Left ventricle myocardium inferior (tissue), 1 donor: ENCODE data around the gene PLAAT1. TPM values are rescaled to one million over a fixed set of nuclear protein-coding genes. Genes with fewer than 3 reads are reported as not detected.

ENCODE experiments used
- DNase-seq: peaks from one replicate; pipeline ENCODE4 v3.0.0-alpha.2; 2020
- H3K27ac ChIP-seq: fragments of 200-600 bp; replicated peaks from 2 replicates; pipeline ENCODE4 v1.8.0; 2021
- H3K27me3 ChIP-seq: fragments of 200-600 bp; 2 replicates; pipeline ENCODE4 v1.8.0; 2021; ENCODE audit warnings: low read depth
- H3K36me3 ChIP-seq: fragments of 200-600 bp; 2 replicates; pipeline ENCODE4 v1.8.0; 2021
- H3K4me1 ChIP-seq: fragments of 200-600 bp; 2 replicates; pipeline ENCODE4 v1.8.0; 2021
- H3K4me3 ChIP-seq: fragments of 200-600 bp; 2 replicates; pipeline ENCODE4 v1.8.0; 2021; ENCODE audit warnings: mild to moderate bottlenecking, moderate library complexity
- H3K9me3 ChIP-seq: fragments of 200-600 bp; replicated peaks from 2 replicates; pipeline ENCODE4 v1.8.0; 2021
- CTCF ChIP-seq: fragments of 200-600 bp; IDR thresholded peaks from 2 replicates; pipeline ENCODE4 v1.8.0; 2021; ENCODE audit warnings: antibody characterized with exemption, mild to moderate bottlenecking, borderline replicate concordance
- intact Hi-C: fragments of 100-400 bp; cut with micrococcal nuclease; formaldehyde crosslinking; loops from one replicate; pipeline ENCODE4 v1.11.0; 2022
- total RNA-seq: library from RNA; stranded (reverse); fragmentation: NEBNext Ultra II Directional; extraction: Animal tissue kit (Norgen Biotek cat#: 25700); gene quantifications from one replicate; pipeline ENCODE4 v1.2.1, GENCODE V29; 2021
- donor health status: DM: no; HTN: yes; CAD: no; lungs with severe emphysema.

PLAAT1 gene
- total RNA-seq, 1 donor from 2014 or later, result 8.1 TPM

DNA sequence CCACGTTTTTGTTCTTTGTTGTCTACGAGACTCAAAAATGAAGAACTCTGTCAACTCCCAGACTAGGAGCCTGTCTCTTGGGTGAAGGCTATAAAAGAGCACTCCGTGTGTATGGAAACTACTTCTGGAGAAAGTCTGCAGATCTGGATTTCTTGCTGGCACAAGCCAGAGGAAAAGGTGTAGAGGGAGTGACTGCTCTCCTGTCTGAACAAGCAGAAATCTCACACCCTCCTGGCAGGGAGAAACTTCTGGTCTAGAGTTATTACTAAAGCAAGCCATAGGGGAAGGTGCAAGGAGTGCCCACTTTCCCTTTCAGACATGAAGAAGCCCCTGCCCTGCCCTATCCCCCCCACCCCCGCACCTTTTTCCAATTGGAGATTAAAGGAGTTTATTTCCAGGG, 9.5 kb downstream of the PLAAT1 start:
- intact Hi-C loops, result no loop called here
- Histone ChIP-seq H3K27me3 (no peaks in the 10 kb centered on the region), H3K9me3 (peaks cover 42% of the 10 kb centered on the region), H3K4me1 (no peaks in the 10 kb centered on the region), H3K27ac (no peak overlapping the region), H3K4me3 (no peak overlapping the region), H3K36me3 (no peaks in the 10 kb centered on the region)
- no peak for DNase-seq
- TF ChIP-seq CTCF, result no peak

DNA sequence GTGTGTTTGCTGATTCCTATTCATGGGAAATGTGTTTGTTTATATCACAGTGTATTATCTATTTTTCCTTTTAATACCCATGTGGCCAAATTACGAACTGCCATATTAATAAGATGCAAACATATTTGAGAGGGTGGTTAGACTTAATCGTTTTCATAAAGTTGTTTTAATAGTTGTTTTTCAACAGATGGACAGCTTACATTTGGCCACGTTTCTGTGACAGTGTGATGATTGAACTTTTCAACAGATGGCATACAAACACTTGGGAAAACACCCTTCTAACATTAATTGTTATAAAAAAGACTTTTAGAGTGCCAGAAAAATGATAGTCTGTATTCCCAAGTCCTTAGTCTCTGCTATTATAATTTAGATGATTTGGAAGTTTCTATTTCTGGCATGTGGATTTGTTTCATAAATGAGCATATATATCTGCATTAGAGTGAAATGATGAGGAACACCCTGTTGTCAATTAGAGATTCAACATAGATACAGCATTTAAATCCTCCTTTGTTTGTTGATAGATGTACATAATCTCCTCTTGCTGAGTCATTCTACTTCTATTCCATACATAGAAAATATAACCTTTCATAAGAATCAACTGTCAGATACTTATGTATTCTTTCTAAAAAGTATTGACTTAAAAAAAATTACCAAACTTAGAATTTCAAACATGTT, 13.1 kb downstream of the PLAAT1 start:
- Histone ChIP-seq H3K4me3 (no peak overlapping the region), H3K4me1 (no peaks in the 10 kb centered on the region), H3K27me3 (no peaks in the 10 kb centered on the region), H3K27ac (no peak overlapping the region), H3K9me3 (peaks cover 16% of the 10 kb centered on the region), H3K36me3 (no peaks in the 10 kb centered on the region)
- DNase-seq, result no peak
- no peak for TF ChIP-seq CTCF
- intact Hi-C loops, result no loop called here

- TF ChIP-seq CTCF, result no peak
- intact Hi-C loops, result no loop called here
- H3K27ac ChIP-seq, result no peak overlapping the region
- H3K9me3 ChIP-seq, result no peaks in the 10 kb centered on the region
- no peak overlapping the region for H3K4me3 ChIP-seq
- DNase-seq, result peak; percentile 18
- no peaks in the 10 kb centered on the region for H3K36me3 ChIP-seq
- no peaks in the 10 kb centered on the region for H3K27me3 ChIP-seq
- no peaks in the 10 kb centered on the region for H3K4me1 ChIP-seq
Observed at GRCh38 chr3:193261970-193262369, 20.9 kb downstream of the PLAAT1 start.

DNA sequence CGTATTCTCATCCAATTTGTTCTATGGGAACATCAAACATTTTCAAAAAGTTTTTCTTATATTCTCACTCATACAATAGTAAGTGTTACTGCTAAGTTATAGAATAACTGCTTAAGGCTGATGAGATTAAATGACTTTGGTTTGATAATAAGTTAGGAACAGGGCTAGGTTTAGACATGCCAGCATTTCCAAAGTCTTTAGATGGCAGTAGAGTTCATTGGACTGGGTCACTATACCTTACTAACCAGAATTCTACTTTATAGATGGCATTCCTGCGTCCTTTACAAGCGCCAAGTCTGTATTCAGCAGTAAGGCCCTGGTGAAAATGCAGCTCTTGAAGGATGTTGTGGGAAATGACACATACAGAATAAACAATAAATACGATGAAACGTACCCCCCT, 21.7 kb downstream of the PLAAT1 start:
- Histone ChIP-seq H3K27ac (no peak overlapping the region), H3K27me3 (no peaks in the 10 kb centered on the region), H3K36me3 (no peaks in the 10 kb centered on the region), H3K4me1 (no peaks in the 10 kb centered on the region), H3K9me3 (no peaks in the 10 kb centered on the region), H3K4me3 (no peak overlapping the region)
- intact Hi-C loops, result no loop called here
- DNase-seq, result no peak
- peak; percentile 27 for TF ChIP-seq CTCF

DNA sequence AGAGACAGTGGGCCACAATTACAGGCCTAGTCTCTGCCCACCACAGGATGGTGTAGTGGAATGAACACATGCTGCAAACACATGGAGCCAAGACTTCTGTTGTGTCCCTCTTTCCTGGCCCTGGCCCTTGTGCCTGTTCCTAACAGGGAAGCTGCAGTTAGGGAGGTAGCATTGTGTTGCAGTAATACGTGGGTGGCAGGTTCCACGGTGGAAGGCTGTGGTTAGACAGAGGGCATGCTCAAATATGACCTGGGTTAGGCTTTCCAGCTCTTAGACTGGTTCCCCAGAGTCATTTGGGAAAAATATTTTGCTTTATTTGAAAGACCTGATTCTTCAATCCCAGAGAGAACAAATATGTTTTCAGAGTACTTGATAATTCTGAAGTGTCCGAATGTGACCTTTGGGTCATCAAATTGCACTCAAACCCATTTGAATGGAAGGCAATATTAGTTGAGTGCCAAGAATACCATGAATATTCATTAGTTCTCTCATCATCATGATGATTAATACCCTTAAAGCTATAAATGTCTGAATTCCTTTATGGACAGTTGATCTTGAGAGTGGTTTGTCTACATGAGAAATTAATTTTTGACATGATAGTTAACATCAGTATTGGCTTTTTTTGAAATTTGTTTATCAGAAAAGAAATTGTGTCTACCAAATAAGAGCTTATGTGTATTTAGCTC, 28.5 kb downstream of the PLAAT1 start:
- Histone ChIP-seq H3K36me3 (no peaks in the 10 kb centered on the region), H3K27me3 (no peaks in the 10 kb centered on the region), H3K27ac (no peak overlapping the region), H3K4me3 (no peak overlapping the region), H3K9me3 (no peaks in the 10 kb centered on the region), H3K4me1 (no peaks in the 10 kb centered on the region)
- no peak for TF ChIP-seq CTCF
- no peak for DNase-seq
- intact Hi-C loops, result no loop called here
